GM18867 (cell line): ENCODE data around the gene BICDL1.

Experiments
- ATAC-seq: cut with Tn5 transposase; IDR thresholded peaks from one replicate; pipeline ENCODE4 v1.9.1; 2021; ENCODE audit warnings: mild to moderate bottlenecking, moderate library complexity; ENCODE audit not compliant: unreplicated experiment

The BICDL1 gene

DNA sequence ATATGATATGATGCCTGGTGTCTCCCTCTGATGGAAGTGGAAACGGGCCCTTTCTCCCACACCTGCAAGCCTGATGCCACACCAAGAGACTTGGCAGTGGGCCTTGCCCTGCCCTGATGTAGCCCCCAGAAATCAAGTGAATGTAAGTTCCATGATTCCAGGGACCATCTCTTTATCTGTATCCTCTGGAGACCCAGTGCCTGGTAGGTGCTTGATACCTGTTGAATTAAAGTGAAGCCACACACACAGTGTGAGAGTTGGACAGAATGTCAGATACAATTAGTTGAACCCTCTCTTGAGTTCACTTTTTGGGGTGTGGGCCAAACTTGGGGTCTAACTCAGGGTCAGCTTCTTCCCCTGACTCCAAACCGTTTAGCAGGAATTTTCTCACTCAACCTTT, 132.3 kb downstream of the BICDL1 start:
- ATAC-seq = no peak

DNA sequence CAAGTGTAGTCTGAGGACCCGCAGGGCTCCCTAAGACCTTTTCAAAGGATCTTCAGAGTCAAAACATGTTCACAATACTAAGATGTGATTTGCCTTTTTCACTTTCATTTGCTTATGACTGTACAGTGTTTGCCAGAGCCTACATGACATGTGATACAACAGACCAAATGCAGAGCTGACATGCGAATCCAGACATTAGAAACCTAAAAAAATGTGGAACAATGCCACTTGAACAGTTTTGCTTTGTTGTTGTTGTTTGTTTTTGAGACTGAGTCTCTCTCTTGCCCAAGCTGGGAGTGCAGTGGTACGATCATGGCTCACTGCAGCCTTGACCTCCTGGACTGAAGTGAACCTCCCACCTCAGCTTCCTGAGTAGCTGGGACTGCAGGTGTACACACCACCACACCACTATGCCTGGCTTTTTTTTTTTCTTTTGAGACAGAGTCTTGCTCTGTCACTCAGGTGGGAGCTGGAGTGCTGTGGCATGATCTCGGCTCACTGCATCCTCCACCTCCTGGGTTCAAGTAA, 132.8 kb downstream of the BICDL1 start:
- ATAC-seq = peak; percentile 41

DNA sequence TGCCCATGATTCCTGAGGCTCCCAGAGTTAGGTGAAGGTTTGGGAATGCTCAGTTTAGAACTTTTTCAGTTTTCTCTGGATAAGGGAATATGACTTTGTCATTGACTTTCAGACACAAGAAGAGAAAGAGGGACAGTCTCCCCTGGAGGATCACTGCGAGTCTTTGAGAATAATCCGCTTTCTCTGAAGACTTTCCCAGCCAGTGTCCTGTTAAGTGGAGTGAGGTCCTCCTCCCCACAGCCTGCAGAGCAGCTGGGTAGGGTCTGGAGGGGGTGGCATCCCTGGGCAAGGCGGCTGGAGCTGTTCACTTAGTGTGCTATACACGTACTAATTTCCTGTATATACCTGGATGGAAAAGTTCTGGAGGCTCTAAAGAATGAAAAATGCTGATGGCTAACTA, 136.0 kb downstream of the BICDL1 start:
- ATAC-seq = no peak

DNA sequence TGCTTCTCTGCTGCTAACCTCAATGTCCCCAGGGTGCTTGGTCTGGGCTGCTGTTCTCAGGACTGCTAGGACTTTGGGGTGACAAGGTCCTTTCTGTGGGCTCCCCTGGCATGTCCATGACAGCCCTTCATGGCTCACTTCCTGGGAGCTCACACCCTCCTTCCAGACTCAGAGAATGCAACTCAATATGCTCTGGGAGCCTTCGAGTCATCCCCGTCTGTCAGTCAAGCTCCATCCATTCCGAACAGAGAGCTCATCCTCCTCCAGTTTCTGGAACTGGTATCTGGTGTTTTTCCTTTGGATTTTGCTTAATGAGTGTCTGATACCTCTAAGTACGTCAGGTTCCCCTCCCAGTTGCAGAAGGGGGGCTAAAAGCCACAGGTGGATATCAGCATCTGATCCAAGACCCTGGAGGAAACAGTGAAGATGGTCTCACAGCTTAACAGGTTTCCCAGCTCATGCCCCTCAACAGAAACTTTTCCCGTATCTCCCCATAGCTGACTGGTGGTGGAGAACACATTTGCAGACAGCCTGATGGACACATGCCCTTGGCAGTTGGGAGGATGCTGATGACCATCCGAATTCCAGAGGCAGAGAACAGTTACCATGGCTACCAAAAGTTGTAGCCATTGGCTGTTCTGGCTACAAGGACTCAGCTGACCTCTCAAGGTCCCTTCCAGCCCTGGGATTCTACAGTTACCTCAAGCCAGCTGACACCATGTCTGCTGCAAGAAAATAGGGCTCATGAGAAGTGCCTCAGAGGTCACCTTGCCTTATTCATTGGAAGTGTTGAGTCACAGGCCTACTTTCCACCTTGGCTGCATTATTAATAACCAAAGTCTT, 137.0 kb downstream of the BICDL1 start:
- no peak for ATAC-seq

DNA sequence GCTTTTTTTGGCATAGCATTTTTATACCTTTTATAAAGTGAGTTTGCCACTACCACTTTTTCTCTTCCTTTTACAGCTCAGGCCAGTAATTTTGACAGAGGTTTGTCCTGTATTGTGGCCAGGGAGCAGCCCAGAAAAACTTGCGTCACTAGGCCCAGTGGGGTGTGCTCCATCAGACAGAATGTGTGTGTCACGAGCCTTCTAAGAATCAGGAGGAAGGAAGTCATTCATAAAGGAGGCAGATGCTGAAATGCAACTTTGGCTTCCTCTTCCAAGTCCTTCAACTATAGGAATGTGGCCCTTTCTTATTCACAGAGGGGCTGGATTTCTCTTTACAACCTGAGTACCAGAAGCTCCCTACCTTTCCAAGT, 137.6 kb downstream of the BICDL1 start:
- ATAC-seq = no peak

DNA sequence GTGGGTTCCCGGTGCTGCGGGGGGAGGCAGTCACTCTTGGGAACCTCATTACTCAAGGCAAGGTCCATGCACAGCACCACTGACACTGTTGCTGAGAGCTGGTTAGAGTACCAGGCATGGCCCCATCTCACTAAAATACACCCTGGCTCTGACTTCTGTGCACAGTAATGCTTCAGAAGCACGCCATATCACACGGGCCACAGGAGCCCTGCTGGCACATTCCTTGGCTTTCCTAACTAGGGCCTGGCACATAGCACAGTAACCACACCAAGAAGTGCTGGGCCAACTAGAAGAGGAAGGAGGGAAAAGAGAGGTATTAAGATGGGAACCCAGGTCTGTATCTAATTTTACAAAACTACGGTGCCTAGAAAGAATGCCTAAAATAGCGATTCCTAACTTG, 141.0 kb downstream of the BICDL1 start:
- ATAC-seq = no peak

DNA sequence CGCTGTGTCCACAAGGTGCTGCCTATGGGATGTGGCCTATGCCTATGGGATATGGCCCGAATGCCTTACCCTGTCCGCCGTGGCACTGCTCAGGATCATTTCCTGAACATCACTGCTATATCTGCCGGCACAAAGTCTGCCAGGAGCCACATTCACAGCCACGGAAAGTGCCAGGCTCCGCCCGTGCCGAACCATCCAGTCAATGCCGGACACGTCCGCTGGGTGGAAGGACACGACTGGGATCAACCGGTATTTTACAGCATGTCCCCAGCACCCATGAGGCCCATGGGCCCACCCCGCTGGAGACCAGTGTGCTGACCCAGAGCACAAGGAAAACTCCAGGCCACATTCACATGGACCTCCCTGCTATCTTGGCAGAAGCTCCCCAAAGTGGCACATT, 142.1 kb downstream of the BICDL1 start:
- ATAC-seq = no peak

DNA sequence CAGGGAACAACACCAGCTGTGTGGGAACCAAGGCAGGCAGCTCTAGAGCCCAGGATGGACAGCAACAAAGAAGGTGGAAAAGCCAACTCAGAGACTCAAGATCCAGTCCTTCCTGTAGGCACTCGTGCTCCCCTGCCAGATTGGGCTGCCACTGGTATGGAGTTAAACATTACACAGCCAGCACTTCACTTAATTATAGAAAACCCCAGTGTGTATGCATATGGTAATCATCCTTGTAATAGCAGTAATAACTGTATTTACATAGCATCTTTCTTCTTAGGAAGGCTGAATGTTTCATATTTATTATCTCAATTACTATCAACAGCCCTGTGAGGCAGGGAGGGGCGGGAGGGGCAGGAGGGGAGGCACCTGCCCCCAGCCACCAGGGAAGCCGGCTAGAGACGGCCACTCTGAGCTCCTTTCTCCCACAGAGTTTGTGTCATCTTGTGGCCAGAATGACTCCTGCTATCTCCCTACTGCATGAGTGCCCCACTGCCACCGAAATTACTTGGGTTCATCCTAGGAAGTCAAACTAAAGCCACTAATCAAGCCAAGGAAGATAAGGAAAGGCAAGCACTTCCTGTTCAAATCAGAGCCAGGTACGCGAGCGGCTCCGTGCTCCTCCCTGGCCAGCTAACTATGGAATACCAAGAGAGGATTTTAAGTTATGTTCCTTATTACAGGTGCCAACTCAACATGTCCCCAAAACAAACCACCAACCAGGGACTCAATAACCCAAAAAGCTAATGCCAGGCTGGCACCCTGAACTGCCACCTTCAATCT, 143.2 kb downstream of the BICDL1 start:
- ATAC-seq = no peak

DNA sequence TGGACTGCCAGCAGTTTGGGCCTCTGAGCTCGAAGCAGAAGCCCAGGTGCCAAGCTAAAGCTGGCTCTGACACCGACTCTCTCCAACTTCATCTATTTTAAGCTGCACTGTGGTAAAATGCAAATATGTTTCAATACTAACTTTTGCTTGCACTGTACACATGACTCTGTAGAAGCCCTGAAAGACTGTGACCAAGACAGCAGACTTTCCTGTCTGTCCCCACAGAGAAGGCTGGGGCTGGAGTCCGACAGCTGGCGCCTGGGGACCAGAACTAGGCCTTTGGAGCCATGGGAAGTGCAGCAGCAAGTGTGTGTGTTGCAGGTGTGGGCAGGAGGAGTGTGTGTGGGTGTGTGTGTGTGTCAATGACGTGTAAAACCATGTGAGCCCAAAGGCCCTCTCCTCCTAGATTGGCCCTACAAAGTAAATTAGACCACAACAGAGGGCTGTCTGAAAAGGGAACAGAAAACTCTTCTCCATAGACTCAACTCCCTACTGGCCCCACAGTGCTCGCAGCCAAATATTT, 143.9 kb downstream of the BICDL1 start:
- ATAC-seq = peak; percentile 92

DNA sequence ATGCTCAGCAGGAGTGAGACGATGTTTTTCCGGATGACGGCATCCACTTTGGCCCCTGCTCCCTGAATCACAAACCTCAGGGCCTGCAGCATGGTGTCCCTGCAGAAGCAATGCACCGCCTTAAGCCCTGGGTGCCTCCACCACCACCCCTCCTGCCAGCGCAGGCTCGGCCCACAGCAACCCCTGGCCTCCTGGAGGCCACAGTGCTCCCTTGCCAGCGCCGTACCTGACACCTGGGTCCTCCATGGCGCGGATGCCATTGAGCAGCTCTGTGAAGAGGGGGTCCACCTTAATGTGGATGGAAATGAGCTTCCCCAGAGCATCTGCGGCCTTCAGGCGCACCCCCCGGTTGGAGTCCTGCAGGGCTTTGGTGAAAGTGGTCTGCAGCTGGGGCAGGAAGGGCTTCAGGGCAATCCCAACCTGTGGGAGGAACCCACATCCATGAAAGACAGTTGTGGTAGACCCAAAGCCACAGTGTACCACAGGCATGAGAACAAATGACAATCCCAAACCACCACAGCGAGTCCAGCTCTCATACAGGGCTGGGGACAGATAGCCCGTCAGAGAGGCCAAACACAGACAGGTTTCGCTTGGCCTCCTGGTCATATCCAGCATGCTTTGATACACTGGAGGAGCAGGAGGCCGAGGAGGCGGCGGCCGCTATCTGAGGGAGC, 145.4 kb downstream of the BICDL1 start:
- no peak for ATAC-seq

DNA sequence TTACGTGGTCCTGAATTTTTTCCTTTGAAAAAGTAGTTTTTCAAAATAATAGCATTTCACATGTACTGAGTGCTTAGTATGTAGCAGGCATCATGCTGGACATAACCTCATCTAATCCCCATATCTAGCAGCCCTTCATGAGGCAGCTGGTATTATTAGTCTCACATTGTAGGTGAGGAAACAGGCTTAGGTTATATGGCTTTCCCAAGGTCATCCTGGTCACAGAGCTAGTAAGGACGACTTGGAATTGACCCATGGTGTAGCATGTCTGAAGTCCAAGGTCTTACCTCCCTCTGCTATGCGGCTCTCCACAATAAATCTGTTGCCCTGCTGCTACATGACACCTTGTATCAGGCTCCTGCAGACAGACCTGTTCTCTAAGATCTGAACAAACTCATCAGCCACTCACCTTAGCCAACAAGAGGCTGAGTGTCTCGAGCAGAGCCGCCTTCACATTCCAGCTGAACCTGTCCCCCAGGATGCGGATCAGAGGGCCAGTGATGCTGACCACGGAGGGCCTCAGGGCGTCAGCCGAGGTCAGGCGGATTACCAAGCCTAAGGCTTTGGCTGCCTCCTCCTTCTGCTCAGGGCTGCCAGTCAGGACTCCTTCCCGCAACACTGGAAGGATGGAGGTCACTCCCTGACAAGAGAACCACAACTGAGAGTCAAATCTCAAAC, 147.2 kb downstream of the BICDL1 start:
- no peak for ATAC-seq

DNA sequence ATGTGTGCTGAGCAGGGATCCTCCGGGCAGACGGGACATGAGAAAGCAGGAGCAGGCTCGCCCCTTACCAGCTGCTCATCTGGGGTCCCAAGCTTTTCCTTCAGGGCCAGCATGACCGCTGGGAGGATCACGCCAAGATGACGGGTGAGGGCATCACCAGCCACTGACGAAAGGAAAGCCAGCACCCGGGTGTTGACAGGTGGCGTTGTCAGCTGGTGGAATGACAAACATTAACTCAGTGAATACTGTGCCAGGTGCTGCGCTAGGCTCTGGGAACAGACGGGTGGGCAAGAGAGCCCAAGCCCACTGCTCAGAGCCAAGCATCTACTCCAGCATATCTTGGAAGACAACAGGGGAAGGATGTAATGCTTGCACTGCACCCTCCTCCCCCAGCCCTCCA, 148.8 kb downstream of the BICDL1 start:
- ATAC-seq = no peak

DNA sequence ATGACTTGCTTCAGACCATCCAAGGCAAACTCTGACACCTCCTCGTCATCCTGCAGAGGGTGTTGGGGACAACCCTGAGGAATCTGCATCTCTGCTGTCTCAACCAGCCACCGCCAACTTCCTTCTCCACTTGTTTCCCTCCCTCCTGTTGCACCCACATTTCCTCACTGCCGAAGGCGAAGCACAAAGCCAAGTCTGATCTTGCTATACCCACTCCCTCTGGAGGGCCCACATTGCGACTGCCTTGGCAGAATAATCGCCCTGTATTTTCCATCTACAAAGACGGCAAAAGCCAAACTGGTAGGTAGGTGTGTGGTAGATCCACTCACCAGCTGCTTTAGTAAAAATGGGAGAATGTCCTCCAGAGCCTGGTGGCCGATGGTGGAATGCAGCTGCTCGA, 149.3 kb downstream of the BICDL1 start:
- ATAC-seq = no peak

DNA sequence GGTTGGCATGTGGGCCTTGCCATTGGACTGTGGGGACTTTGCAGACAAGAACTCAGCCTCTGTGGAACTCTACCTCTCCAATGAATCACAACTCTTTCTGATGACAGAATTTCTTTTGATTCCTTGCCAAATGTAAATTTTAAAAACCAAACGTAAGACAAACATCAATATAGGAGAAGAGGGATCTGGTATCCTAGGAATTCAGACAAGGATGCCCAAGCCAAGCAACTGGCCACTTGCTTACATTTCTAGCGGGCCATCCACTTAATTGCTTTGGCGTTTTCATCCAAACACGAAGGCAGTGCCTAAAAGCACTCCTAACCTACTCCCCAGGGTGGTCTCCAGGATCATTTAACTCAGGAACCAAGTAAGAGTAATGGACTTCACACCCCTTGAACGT, 150.9 kb downstream of the BICDL1 start:
- no peak for ATAC-seq

DNA sequence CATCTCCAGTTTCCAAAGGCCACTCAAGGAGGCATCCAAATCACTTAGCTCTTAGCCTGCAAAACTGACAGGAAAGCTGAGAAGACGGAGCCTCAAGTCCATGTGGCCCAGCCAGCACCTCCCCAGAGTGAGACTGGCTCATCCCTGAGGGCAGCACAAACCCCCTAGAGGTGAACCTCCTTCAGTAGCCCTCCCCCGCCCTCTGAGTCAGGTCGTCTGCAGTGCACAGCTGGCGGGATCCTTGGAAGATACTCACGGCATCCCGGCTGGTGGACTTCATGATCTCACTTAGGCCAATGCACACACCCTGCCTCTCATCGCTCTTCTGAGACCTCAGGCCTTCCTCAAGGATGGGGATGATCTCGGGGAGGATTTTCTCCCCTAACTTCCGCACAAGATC, 151.6 kb downstream of the BICDL1 start:
- ATAC-seq = no peak

DNA sequence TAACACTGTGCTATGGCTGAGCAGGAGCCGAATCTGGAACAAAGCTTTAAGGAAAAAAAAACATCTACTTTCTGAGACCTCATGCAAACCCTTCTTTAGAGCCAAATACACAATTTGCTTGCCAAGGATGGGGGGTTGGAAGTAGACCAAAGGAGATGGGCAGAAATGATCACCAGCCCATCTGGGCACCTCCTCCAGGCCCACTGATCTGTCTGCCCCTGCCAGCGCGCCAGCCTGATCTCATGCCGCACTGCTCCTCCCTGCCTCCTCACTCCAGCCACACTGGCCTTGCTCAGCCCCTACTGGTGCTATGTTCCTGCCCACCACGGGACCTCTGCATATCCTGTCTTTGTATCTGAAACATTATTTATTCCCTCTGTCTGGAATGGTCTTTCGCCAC, 152.3 kb downstream of the BICDL1 start:
- no peak for ATAC-seq

DNA sequence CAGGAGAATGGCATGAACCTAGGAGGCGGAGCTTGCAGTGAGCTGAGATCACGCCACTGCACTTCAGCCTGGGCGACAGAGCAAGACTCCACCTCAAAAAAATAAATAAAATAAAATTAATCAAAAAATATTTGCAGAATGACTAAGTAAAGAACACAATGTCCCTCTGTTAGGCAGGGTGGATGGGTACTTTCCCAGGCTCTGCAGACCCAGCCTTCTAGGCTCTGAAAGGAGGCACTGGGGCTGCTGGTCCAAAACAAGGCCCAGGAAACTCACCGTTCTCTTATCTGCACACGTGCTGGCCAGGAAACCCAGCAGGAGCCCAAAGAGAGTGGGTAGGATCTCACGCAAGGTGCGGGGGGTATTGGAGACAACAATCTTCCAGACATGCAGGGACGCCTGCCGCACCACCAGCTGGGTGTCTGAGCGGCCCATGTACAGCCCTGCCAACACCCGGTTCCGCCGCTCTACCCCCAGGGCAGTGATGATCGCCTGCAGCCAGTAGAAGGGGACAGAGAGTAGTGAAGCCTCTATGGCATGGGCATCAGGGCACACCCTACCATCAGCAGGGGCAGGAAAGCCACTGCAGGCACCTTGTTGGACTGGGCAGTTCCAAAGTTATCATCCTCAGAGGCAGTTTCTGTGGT, 153.3 kb downstream of the BICDL1 start:
- ATAC-seq = no peak
